Fibroblast of skin of right quadriceps (primary cell): ENCODE data around the gene UBE3C.
"Not testable (repeated sequence)": the region's sequence is repeated elsewhere in the genome, so short reads cannot be mapped to it uniquely, and the experiment has no call there.

Experiments
- DNase-seq: peaks from one replicate; pipeline ENCODE4 v3.0.0-alpha.2; 2013

Gene UBE3C

GRCh38 chr7:157138424-157139110 is at the start of gene UBE3C:
UBE3C (plus strand) TSS chr7:157138926; CDS start chr7:157139273, 347 bp downstream.
- DNase-seq, result peak; percentile 93

GRCh38 chr7:157089100-157089610 is 49.6 kb upstream of the UBE3C start:
- no peak for DNase-seq

- no peak for DNase-seq
These were observed 48.1 kb upstream of the UBE3C start for GRCh38 chr7:157090485-157091165.

GRCh38 chr7:157096286-157097055 is 42.3 kb upstream of the UBE3C start:
- no peak for DNase-seq

- DNase-seq, result no peak
These were observed 41.7 kb upstream of the UBE3C start for GRCh38 chr7:157097056-157097329.

- DNase-seq, result no peak
These were observed 41.2 kb upstream of the UBE3C start for GRCh38 chr7:157097569-157097968.

GRCh38 chr7:157100005-157100404 is 38.7 kb upstream of the UBE3C start:
- not testable (repeated sequence) for DNase-seq

- not testable (repeated sequence) for DNase-seq
These were observed 35.1 kb upstream of the UBE3C start for GRCh38 chr7:157103641-157104040.

GRCh38 chr7:157111311-157111710 is 27.4 kb upstream of the UBE3C start:
- no peak for DNase-seq

GRCh38 chr7:157112706-157113105 is 26.0 kb upstream of the UBE3C start:
- DNase-seq, result no peak

GRCh38 chr7:157113607-157114006 is 25.1 kb upstream of the UBE3C start:
- DNase-seq, result no peak

GRCh38 chr7:157116762-157117161 is 22.0 kb upstream of the UBE3C start:
- no peak for DNase-seq

GRCh38 chr7:157117796-157118195 is 20.9 kb upstream of the UBE3C start:
- no peak for DNase-seq

- DNase-seq, result no peak
These were observed 18.5 kb upstream of the UBE3C start for GRCh38 chr7:157120181-157120580.

- no peak for DNase-seq
These were observed 17.5 kb upstream of the UBE3C start for GRCh38 chr7:157121184-157121715.

GRCh38 chr7:157122800-157123495 is 15.8 kb upstream of the UBE3C start:
- no peak for DNase-seq

GRCh38 chr7:157124690-157125089 is 14.0 kb upstream of the UBE3C start:
- no peak for DNase-seq

- DNase-seq, result no peak
These were observed 13.1 kb upstream of the UBE3C start for GRCh38 chr7:157125376-157126223.

GRCh38 chr7:157126921-157127320 is 11.8 kb upstream of the UBE3C start:
- DNase-seq, result no peak

GRCh38 chr7:157129200-157129599 is 9.5 kb upstream of the UBE3C start:
- no peak for DNase-seq

GRCh38 chr7:157129907-157130460 is 8.7 kb upstream of the UBE3C start:
- no peak for DNase-seq

- DNase-seq, result not testable (repeated sequence)
These were observed 7.9 kb upstream of the UBE3C start for GRCh38 chr7:157130849-157131248.
